Kidney (tissue), 14 donors: ENCODE measurements around the gene VSTM2L. TPM values are rescaled to one million over a fixed set of nuclear protein-coding genes. Genes with fewer than 3 reads are reported as not detected.

Source experiments
- DNase-seq, 5 donors: peaks; one replicate each; pipeline ENCODE4 v3.0.0-alpha.2; 2013 to 2020
- FAIRE-seq: peaks from 2 replicates; lab custom pipeline; 2012; peaks lifted over from hg19 to GRCh38; lab: Jason Lieb, UNC
- H3K27ac ChIP-seq, 2 donors: one replicate each; pipeline ENCODE4 v1.7.0; 2013; ENCODE audit warnings: low read depth in 2 of 2, low read length in 2 of 2, inconsistent platforms in 1 of 2
- H3K27me3 ChIP-seq: one replicate; pipeline ENCODE4 v1.7.1; 2013; ENCODE audit warnings: low read length, inconsistent platforms; ENCODE audit not compliant: control insufficient read depth, insufficient read depth
- H3K36me3 ChIP-seq, 3 donors: one replicate each; pipeline versions ENCODE4 v1.7.0 to v1.7.1; 2013; ENCODE audit warnings: low read length in 3 of 3, control low read depth in 1 of 3, inconsistent platforms in 1 of 3; ENCODE audit not compliant: insufficient read depth in 3 of 3, control insufficient read depth in 2 of 3
- H3K4me1 ChIP-seq, 3 donors: one replicate each; pipeline versions ENCODE4 v1.7.0 to v1.7.1; 2013; ENCODE audit warnings: low read length in 3 of 3, inconsistent platforms in 1 of 3, low read depth in 1 of 3; ENCODE audit not compliant: control insufficient read depth in 2 of 3, insufficient read depth in 2 of 3
- H3K4me3 ChIP-seq, 3 donors: one replicate each; pipeline versions ENCODE4 v1.7.0 to v1.8.1; 2013; ENCODE audit warnings: low read length in 3 of 3, control low read depth in 1 of 3, inconsistent platforms in 1 of 3
- H3K9ac ChIP-seq, 3 donors: one replicate each; pipeline versions ENCODE4 v1.7.0 to v1.7.1; 2013; ENCODE audit warnings: low read length in 3 of 3, control low read depth in 1 of 3, inconsistent platforms in 1 of 3
- H3K9me3 ChIP-seq, 3 donors: one replicate each; pipeline versions ENCODE4 v1.7.0 to v1.7.1; 2013; ENCODE audit warnings: low read length in 3 of 3, control low read depth in 1 of 3, inconsistent platforms in 1 of 3; ENCODE audit not compliant: control insufficient read depth in 2 of 3, insufficient read depth in 1 of 3
- intact Hi-C: fragments of 100-400 bp; cut with DNase I; formaldehyde crosslinking; loops from one replicate; pipeline ENCODE4 v1.11.1; 2022
- polyA plus RNA-seq: library from polyadenylated mRNA; stranded (reverse); fragments of 350-450 nt; fragmentation: Illumina TruSeq; extraction: RNeasy Lipid Tissue Mini Kit (QIAGEN cat#74804); gene quantifications from one replicate; pipeline ENCODE4 v1.2.3, GENCODE V29; 2014; ENCODE audit warnings: low read depth, low replicate concordance; ENCODE audit not compliant: insufficient read depth
- total RNA-seq: library from RNA; stranded (reverse); fragmentation: NEBNext Ultra II Directional; extraction: Animal tissue kit (Norgen Biotek cat#: 25700); gene quantifications from one replicate; pipeline ENCODE4 v1.2.1, GENCODE V29; 2021
- TF ChIP-seq, protein P1 (sequence below): IDR thresholded peaks from 3 replicates; pipeline ENCODE4 v1.5.1; 2012; ENCODE audit warnings: mild to moderate bottlenecking, moderate library complexity, borderline replicate concordance; ENCODE audit not compliant: insufficient read depth; ENCODE audit errors: extremely low read depth
- donor health status: control.
- donor health status: control.
- donor health status: control.
- donor health status: control.
- donor health status: control.
- donor health status: DM: yes; HTN: yes; CAD: no.
- donor health status: Normal renal cell carcinoma (clear cell type).

The VSTM2L gene
- total and polyA plus RNA-seq, 2 donors from 2014 or later, result 2.8 to 4.1 TPM

DNA sequence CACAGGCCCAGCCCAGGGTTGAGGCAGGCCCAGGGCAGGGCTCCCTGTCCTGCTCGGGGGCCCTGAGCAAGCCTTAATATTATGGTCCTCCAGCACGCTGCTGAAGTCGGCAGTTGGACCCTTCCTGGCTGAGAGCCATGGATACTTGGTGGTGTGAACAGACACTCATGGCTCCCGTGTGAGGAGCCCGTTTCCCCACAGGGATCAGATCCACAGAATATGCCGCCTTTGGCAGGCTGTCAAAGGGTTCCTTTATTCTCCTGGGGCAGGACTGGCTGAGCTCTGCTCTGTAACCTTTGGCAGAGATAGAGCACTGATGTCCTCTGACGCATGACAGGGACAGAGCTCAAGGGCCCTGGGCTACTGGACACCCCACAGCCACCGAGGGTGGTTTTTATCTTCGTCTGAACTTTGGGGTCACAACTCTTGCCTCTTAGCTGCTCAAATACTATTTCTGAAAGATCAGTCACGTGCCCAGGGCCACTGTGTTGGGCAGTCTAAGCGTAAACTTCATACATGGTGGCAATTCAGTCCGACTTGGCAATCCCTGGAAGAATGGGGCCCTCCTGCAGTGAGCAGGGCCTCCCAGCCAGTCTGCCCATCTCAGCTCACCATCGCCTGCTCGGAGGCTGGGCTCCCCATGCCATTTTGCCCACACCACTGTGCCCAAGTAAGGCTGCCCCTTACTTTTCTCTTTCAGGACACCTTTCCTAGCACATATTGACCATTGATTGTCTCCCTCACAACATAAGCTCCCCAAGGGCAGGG lies 81.3 kb downstream of the VSTM2L start:
- peaks cover 0 to 11% (median 9%) of the 10 kb centered on the region in 3 donors for H3K4me1 ChIP-seq
- FAIRE-seq (no peak), DNase-seq (no peak)
- H3K9ac ChIP-seq, result no peak overlapping the region
- intact Hi-C loops, result no loop called here
- peak overlapping the region in 1 of 2 donors; percentile 36 for H3K27ac ChIP-seq
- no peaks in the 10 kb centered on the region for H3K27me3 ChIP-seq
- peaks cover 0 to 2% (median 0%) of the 10 kb centered on the region in 3 donors for H3K36me3 ChIP-seq
- TF ChIP-seq, protein P1, sequence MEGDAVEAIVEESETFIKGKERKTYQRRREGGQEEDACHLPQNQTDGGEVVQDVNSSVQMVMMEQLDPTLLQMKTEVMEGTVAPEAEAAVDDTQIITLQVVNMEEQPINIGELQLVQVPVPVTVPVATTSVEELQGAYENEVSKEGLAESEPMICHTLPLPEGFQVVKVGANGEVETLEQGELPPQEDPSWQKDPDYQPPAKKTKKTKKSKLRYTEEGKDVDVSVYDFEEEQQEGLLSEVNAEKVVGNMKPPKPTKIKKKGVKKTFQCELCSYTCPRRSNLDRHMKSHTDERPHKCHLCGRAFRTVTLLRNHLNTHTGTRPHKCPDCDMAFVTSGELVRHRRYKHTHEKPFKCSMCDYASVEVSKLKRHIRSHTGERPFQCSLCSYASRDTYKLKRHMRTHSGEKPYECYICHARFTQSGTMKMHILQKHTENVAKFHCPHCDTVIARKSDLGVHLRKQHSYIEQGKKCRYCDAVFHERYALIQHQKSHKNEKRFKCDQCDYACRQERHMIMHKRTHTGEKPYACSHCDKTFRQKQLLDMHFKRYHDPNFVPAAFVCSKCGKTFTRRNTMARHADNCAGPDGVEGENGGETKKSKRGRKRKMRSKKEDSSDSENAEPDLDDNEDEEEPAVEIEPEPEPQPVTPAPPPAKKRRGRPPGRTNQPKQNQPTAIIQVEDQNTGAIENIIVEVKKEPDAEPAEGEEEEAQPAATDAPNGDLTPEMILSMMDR, result no peak
- no peaks in the 10 kb centered on the region for H3K9me3 ChIP-seq
- no peak overlapping the region for H3K4me3 ChIP-seq

DNA sequence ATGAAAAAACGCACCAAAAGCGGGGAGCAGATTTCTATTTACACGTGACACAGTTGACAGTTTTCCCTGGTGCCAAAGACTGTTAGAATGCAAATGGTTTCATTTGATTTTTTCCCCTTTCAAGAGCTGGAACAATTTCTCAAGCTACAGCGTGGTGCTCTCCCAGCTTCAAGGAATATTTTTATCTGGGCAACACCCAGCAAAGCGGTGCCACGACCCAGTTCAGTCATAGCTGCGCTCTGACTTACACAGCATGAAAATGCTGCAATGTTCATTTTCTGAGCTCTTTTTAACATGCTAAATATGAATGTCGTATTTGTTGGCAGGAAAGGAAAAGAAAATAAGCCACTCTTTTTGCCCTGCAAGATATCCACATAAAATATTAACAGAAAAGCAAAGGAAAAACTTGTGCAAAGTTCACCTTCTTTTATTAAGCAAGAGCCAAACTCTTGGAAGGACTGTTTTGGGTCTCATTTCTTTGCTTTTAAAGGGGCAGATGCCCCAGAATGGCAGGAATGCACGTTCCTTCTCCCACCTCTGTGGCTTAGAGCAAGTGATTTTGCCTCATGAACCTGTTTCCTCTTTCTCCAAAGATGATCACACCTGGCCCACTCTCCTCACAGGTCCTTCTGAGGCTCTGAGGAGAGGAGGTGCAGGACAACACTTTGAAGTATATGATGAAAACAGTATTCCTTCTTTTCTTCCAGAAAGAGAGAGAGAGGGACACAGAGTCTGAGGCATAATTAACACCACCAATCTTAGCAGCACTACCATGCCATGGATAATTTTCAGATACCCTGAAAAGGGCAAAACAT lies 83.3 kb downstream of the VSTM2L start:
- FAIRE-seq, result no peak
- DNase-seq, result no peak
- peak overlapping the region; percentile 61 to 65 for H3K27ac ChIP-seq
- peaks cover 0 to 14% (median 9%) of the 10 kb centered on the region in 3 donors for H3K4me1 ChIP-seq
- TF ChIP-seq, protein P1, result no peak
- peaks cover 0 to 4% (median 2%) of the 10 kb centered on the region in 3 donors for H3K36me3 ChIP-seq
- H3K27me3 ChIP-seq, result no peaks in the 10 kb centered on the region
- intact Hi-C loops, result no loop called here
- no peak overlapping the region for H3K9ac ChIP-seq
- no peaks in the 10 kb centered on the region for H3K9me3 ChIP-seq
- no peak overlapping the region for H3K4me3 ChIP-seq

DNA sequence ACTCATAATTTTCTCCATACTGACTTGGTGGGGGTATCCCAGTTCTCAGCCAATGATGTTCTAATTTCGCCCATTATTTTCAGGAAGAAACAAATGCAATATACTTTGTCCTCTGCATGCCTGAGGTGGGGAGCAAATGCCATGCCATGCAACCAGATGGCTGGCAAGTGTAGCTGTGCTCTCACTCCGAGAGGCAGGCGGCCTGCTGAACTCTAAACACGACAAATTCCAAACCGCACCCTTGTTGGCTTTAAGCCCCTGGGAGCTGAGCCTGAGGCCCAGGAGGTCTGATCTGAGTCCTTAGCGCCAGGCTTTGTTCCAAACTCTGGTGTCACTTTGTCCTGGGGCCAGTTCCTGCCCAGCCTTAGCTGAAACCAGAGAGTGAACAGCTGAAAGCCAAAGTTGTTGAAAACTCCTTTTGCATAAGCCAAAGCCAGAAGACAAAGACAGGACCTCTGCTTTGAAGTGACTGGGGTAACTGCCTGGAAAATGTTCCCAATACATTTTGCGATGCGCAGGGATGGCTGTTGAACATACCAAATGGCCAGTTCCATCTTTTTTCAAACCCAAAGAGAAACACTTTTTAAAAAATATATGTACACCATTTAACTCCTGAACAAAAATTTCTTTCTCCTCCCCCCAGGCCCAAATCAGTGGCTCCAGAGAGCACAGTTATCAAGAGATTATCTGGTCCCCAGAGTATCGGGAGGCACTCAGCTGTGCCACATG lies 84.1 kb downstream of the VSTM2L start:
- TF ChIP-seq, protein P1, result no peak
- Histone ChIP-seq H3K4me1 (peaks cover 0 to 14% (median 9%) of the 10 kb centered on the region in 3 donors), H3K27ac (peak overlapping the region; percentile 51 to 65), H3K9me3 (no peaks in the 10 kb centered on the region), H3K4me3 (no peak overlapping the region), H3K9ac (no peak overlapping the region), H3K36me3 (peaks cover 0 to 8% (median 0%) of the 10 kb centered on the region in 3 donors), H3K27me3 (no peaks in the 10 kb centered on the region)
- FAIRE-seq (no peak), DNase-seq (peak in 1 of 5 donors; percentile 77)
- intact Hi-C loops, result no loop called here
